Ovary (tissue), 9 donors: ENCODE results near the gene KCNJ16. TPM values are rescaled to one million over a fixed set of nuclear protein-coding genes. Genes with fewer than 3 reads are reported as not detected.

ENCODE experiments used
- DNase-seq, 5 donors: peaks; one replicate each; pipeline ENCODE4 v3.0.0-alpha.2; 2019 to 2020
- H3K27ac ChIP-seq, 2 donors: fragments of 200-600 bp; one replicate each; pipeline versions ENCODE4 v1.5.1 to v1.8.0; 2019 to 2022
- H3K27me3 ChIP-seq: fragments of 200-600 bp; one replicate; pipeline ENCODE4 v1.8.0; 2022
- H3K36me3 ChIP-seq: fragments of 200-600 bp; sonication (generic); one replicate; pipeline ENCODE4 v1.5.1; 2019
- H3K4me1 ChIP-seq: one replicate; pipeline ENCODE4 v1.8.1; 2013; ENCODE audit warnings: mild to moderate bottlenecking, moderate library complexity; ENCODE audit not compliant: insufficient read depth
- H3K4me3 ChIP-seq: fragments of 200-600 bp; sonication (generic); one replicate; pipeline ENCODE4 v1.5.1; 2017
- H3K9me3 ChIP-seq, 2 donors: fragments of 200-600 bp in 1 of 2; sonication (generic) in 1 of 2; one replicate each; pipeline versions ENCODE4 v1.5.1 to v1.8.1; 2013 to 2019; ENCODE audit warnings: mild to moderate bottlenecking in 1 of 2, moderate library complexity in 1 of 2
- EP300 ChIP-seq: sonication (generic); formaldehyde crosslinking; IDR thresholded peaks from one replicate; pipeline ENCODE4 v1.6.1; 2017; ENCODE audit warnings: antibody characterized with exemption
- POLR2A ChIP-seq: fragments of 450-650 bp; IDR thresholded peaks from one replicate; pipeline ENCODE4 v1.6.1; 2017; ENCODE audit warnings: antibody characterized with exemption, mild to moderate bottlenecking, moderate library complexity
- WGBS, 3 donors: extraction: QIAGEN DNeasy Blood & Tissue Kit in 1 of 3; methylation state at CpG; one replicate each; pipeline versions ENCODE4 v1.1.5 to v1.1.7; 2013 to 2017; 5-methylcytosine and 5-hydroxymethylcytosine counted together
- intact Hi-C, 4 donors: fragments of 100-400 bp; cut with DNase I; formaldehyde crosslinking; loops; one replicate each; pipeline versions ENCODE4 v1.11.0 to v1.15.1; 2022 to 2023
- polyA plus RNA-seq, 2 donors: library from polyadenylated mRNA; stranded (reverse); fragments of 200-250 nt in 1 of 2; fragments of 350-450 nt in 1 of 2; fragmentation: Illumina TruSeq in 1 of 2; extraction: RNeasy Lipid Tissue Mini Kit (QIAGEN cat#74804) in 1 of 2; gene quantifications; one replicate each; pipeline ENCODE4 v1.2.3, GENCODE V29; 2013 to 2014
- total RNA-seq, 7 donors: library from RNA; depleted of rRNA in 2 of 7; stranded (reverse); fragments of >200 nt in 2 of 7; fragmentation: NEBNext Ultra II Directional in 3 of 7; extraction: Animal tissue kit (Norgen Biotek cat#: 25700) in 3 of 7; gene quantifications; one replicate each; pipeline versions ENCODE4 v1.1.0 to v1.2.4, GENCODE V29; 2016 to 2023
- TF ChIP-seq, protein P1 (sequence below), 3 donors: fragments of 450-650 bp in 2 of 3; fragments of 200-600 bp in 1 of 3; IDR thresholded peaks; one replicate each; pipeline versions ENCODE4 v1.5.1 to v1.8.0; 2016 to 2022; ENCODE audit warnings: antibody characterized with exemption in 3 of 3, mild to moderate bottlenecking in 1 of 3
- donor health status: DM: no; HTN: no; CAD: no; lungs with moderate emphysema.
- donor health status: DM: no; HTN: no; CAD: no.
- donor health status: Bipolar disorder and iron deficiency.
- donor health status: DM: yes; HTN: yes; CAD: no.
- donor health status: DM: no; HTN: no; CAD: no.
- donor health status: DM: yes; HTN: yes; CAD: no.

Gene KCNJ16
- total and polyA plus RNA-seq, 9 donors, result 0.04 to 7.2 (median 0.25) TPM; not detected in 1

DNA sequence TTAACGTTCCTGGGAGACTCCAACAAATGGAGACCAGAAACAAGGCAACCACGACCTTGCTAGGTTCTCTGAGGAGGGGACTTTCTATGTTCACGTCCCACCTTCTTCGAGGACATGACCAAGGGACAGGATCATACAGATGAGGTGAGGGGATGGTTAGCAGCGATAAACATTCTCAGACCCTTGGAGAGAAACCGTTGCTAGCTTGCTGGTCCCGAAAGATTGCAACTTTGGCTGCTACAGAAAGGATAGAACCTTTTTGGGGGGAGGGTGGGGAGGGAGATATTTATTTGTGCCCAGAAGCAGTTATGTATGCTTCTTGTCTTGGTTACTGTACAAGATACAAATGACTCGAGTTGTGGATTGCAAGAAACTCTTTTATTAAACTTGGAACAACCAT lies 59.0 kb downstream of the KCNJ16 start:
- DNase-seq, result no peak
- WGBS, 3 donors, result 84 to 87% (median 87%) methylated on average over 8 of the region's 8 CpGs
- Histone ChIP-seq H3K4me1 (peaks cover 8% of the 10 kb centered on the region), H3K36me3 (no peaks in the 10 kb centered on the region), H3K27ac (no peak overlapping the region), H3K4me3 (no peak overlapping the region), H3K9me3 (no peaks in the 10 kb centered on the region), H3K27me3 (no peaks in the 10 kb centered on the region)
- TF ChIP-seq POLR2A (no peak), EP300 (no peak)
- TF ChIP-seq, protein P1, sequence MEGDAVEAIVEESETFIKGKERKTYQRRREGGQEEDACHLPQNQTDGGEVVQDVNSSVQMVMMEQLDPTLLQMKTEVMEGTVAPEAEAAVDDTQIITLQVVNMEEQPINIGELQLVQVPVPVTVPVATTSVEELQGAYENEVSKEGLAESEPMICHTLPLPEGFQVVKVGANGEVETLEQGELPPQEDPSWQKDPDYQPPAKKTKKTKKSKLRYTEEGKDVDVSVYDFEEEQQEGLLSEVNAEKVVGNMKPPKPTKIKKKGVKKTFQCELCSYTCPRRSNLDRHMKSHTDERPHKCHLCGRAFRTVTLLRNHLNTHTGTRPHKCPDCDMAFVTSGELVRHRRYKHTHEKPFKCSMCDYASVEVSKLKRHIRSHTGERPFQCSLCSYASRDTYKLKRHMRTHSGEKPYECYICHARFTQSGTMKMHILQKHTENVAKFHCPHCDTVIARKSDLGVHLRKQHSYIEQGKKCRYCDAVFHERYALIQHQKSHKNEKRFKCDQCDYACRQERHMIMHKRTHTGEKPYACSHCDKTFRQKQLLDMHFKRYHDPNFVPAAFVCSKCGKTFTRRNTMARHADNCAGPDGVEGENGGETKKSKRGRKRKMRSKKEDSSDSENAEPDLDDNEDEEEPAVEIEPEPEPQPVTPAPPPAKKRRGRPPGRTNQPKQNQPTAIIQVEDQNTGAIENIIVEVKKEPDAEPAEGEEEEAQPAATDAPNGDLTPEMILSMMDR (IDR thresholded peaks at IDR 0.05), result no peak
- intact Hi-C loops, result no loop called here

DNA sequence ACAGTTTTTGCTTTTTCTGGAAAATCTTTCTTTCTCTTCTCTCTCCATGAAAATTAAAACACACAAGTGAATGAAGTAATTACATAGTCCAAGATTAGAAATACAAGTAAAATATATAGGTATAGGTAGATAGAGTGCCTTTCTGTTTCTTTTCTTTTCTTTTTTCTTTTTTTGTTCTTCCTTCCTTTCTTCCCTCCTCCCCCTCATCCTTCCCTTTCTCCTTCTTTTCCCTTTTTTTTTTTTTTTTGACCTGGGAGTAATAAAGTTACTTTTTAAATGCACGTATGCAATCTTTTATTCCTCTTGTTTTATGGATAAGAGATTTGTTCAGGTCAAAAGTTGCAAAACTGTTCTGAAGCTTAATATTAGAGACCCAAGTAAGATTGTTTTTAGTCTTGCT lies 59.8 kb downstream of the KCNJ16 start:
- DNase-seq, result no peak
- TF ChIP-seq EP300 (no peak), POLR2A (no peak)
- TF ChIP-seq, protein P1 (IDR thresholded peaks at IDR 0.05), result no peak
- no peaks in the 10 kb centered on the region for H3K36me3 ChIP-seq
- no peak overlapping the region for H3K4me3 ChIP-seq
- intact Hi-C loops, result no loop called here
- no peaks in the 10 kb centered on the region for H3K9me3 ChIP-seq
- H3K4me1 ChIP-seq, result peaks cover 8% of the 10 kb centered on the region
- H3K27ac ChIP-seq, result no peak overlapping the region
- H3K27me3 ChIP-seq, result no peaks in the 10 kb centered on the region
- 45 to 79% (median 58%) methylated on average over 1 of the region's 1 CpG for WGBS, 3 donors

DNA sequence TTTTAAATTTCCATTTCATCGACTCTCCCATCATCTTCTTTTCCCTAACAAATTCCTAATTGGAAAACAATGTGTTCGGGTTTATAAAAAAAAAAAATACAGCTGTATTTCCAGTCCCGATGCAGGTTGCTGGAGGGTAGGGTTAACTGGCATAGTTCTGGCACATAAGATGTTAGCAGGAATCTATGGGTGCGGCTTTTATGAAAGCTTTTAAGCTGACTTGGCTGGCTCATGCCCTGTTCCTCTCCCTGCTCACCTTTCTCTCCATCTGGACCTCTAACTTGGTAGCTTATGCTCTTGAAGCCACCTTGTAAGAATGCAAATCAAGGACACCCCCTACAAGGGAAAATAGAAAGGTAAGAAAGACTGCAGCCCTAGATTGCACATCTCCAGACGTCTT lies 61.1 kb downstream of the KCNJ16 start:
- Histone ChIP-seq H3K4me1 (peaks cover 8% of the 10 kb centered on the region), H3K36me3 (no peaks in the 10 kb centered on the region), H3K4me3 (no peak overlapping the region), H3K27ac (peak overlapping the region in 1 of 2 donors; percentile 76), H3K9me3 (no peaks in the 10 kb centered on the region), H3K27me3 (no peaks in the 10 kb centered on the region)
- intact Hi-C loops, result no loop called here
- 89 to 91% (median 89%) methylated on average over 5 of the region's 5 CpGs for WGBS, 3 donors
- no peak for DNase-seq
- TF ChIP-seq POLR2A (no peak), EP300 (no peak)
- TF ChIP-seq, protein P1 (IDR thresholded peaks at IDR 0.05), result no peak

DNA sequence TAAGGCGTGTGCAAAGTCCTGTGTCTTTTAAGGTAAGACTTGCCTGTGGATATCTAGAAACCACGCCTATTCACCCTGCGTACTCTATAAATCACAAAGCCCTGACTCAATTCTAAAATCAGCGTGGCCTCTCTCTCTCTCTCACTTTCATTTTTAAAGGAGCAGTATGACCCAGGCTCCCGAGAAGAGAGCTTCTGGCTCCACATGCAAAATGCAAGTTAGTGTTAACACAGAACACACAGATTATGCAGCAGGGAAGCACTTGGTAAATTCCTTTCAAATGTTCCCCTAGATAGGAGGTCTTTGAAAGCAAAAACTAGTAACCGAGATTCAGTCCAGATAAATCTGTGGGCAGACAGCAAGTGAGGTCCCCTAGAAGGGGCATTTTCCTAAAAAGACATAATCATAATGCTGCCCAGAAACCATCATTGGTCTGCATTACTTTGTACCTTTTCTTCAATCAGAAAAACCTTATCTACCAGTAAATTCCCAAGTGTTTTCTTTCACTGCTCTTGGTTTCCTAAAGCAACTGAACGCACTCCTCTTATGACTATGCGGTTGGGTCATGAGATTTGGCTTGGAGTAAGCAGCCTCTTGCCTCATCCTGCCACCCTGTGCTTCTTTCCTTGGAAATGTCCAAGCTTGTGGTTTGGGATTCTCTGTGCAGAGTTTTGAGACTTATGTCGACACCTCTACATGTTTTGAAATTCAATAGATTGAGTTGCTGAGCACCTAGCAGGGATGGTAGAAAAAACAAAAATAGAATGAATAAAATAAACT lies 62.6 kb downstream of the KCNJ16 start:
- H3K27me3 ChIP-seq, result no peaks in the 10 kb centered on the region
- H3K4me1 ChIP-seq, result peaks cover 8% of the 10 kb centered on the region
- peak; percentile 36 to 70 (median 43) for DNase-seq
- no peaks in the 10 kb centered on the region for H3K36me3 ChIP-seq
- intact Hi-C loops, result no loop called here
- 3 to 5% (median 5%) methylated on average over 9 of the region's 9 CpGs for WGBS, 3 donors
- no peaks in the 10 kb centered on the region for H3K9me3 ChIP-seq
- peak overlapping the region; percentile 28 for H3K4me3 ChIP-seq
- TF ChIP-seq, protein P1 (IDR thresholded peaks at IDR 0.05), result no peak
- peak; percentile 2 for TF ChIP-seq EP300
- peak overlapping the region; percentile 70 to 76 for H3K27ac ChIP-seq
